Eye (tissue), 1 donor: ENCODE results near the gene TSEN34.
"Not testable (repeated sequence)": the region's sequence is repeated elsewhere in the genome, so short reads cannot be mapped to it uniquely, and the experiment has no call there.

ENCODE experiments used
- DNase-seq: peaks from one replicate; pipeline ENCODE4 v3.0.0-alpha.2; 2015

The TSEN34 gene

GRCh38 chr19:54189145-54189734 is 1.9 kb upstream of the TSEN34 start, which contains the start of gene MBOAT7:
TSS of gene MBOAT7 (minus strand) at chr19:54189580. CDS start at chr19:54188508, 1,072 bp downstream.
- DNase-seq = no peak

- peak; percentile 100 for DNase-seq
Observed at GRCh38 chr19:54189735-54190502, 1.2 kb upstream of the TSEN34 start.

GRCh38 chr19:54190503-54191010 is 551 bp upstream of the TSEN34 start:
- DNase-seq = peak; percentile 100

GRCh38 chr19:54191811-54192453 is 824 bp downstream of the TSEN34 start:
- no peak for DNase-seq

GRCh38 chr19:54193011-54193410 is 1.9 kb downstream of the TSEN34 start:
- no peak for DNase-seq

GRCh38 chr19:54194463-54194862 is 3.4 kb downstream of the TSEN34 start:
- not testable (repeated sequence) for DNase-seq

GRCh38 chr19:54196536-54196935 is 5.4 kb downstream of the TSEN34 start:
- DNase-seq = no peak

- no peak for DNase-seq
Observed at GRCh38 chr19:54197121-54197520, 6.0 kb downstream of the TSEN34 start.

GRCh38 chr19:54199401-54199800 is 8.3 kb downstream of the TSEN34 start:
- DNase-seq = no peak

- no peak for DNase-seq
Observed at GRCh38 chr19:54201172-54201701, 10.1 kb downstream of the TSEN34 start.

- DNase-seq = no peak
Observed at GRCh38 chr19:54201980-54202379, 10.9 kb downstream of the TSEN34 start.

GRCh38 chr19:54203151-54203611 is 12.1 kb downstream of the TSEN34 start:
- no peak for DNase-seq

- no peak for DNase-seq
Observed at GRCh38 chr19:54204767-54205468, 13.8 kb downstream of the TSEN34 start.

- DNase-seq = no peak
Observed at GRCh38 chr19:54206030-54206830, 15.1 kb downstream of the TSEN34 start.

GRCh38 chr19:54206831-54207177 is 15.7 kb downstream of the TSEN34 start:
- no peak for DNase-seq

GRCh38 chr19:54207193-54207592 is 16.1 kb downstream of the TSEN34 start:
- not testable (repeated sequence) for DNase-seq

GRCh38 chr19:54207676-54207982 is 16.5 kb downstream of the TSEN34 start:
- no peak for DNase-seq

- peak; percentile 29 for DNase-seq
Observed at GRCh38 chr19:54207983-54208783, 17.1 kb downstream of the TSEN34 start.

- peak; percentile 25 for DNase-seq
Observed at GRCh38 chr19:54208784-54209057, 17.6 kb downstream of the TSEN34 start.

- DNase-seq = peak; percentile 24
Observed at GRCh38 chr19:54209058-54209810, 18.1 kb downstream of the TSEN34 start.
